Esophagus squamous epithelium (tissue), 4 donors: ENCODE measurements around the gene HAUS1.

Experiments
- CTCF ChIP-seq, 6 experiments: fragments of 450-650 bp in 4 of 6; fragments of 200-600 bp in 2 of 6; sonication (generic) in 2 of 6; IDR thresholded peaks; one replicate each; pipeline ENCODE4 v1.5.1; 2016 to 2019; ENCODE audit warnings: antibody characterized with exemption in 6 of 6, mild to moderate bottlenecking in 4 of 6, moderate library complexity in 4 of 6
- POLR2A ChIP-seq, 4 donors: fragments of 450-650 bp; IDR thresholded peaks; one replicate each; pipeline ENCODE4 v1.6.1; 2017; ENCODE audit warnings: antibody characterized with exemption in 4 of 4, mild to moderate bottlenecking in 4 of 4, moderate library complexity in 3 of 4

GRCh38 chr18:46072959-46073358 lies 31.2 kb upstream of the HAUS1 start:
- TF ChIP-seq POLR2A (IDR thresholded peaks at IDR 0.05) (no peak), CTCF (IDR thresholded peaks at IDR 0.05) (no peak)
